Naive thymus-derived CD4-positive, alpha-beta T cell (primary cell): ENCODE data around the gene CGRRF1. TPM values are rescaled to one million over a fixed set of nuclear protein-coding genes. Genes with fewer than 3 reads are reported as not detected.

Source experiments
- ATAC-seq: fragments of 150-1000 bp; cut with Tn5 transposase; 2 replicates; pipeline ENCODE4 v1.10.0; 2021; ENCODE audit warnings: mild to moderate bottlenecking, moderate library complexity
- CTCF ChIA-PET: fragments of 350-600 bp; sonication (Branson Sonifier 250); formaldehyde crosslinking; loops from one replicate; lab custom pipeline; 2021; ENCODE audit warnings: antibody characterized with exemption; lab: Charles Lee
- POLR2A ChIA-PET: fragments of 350-600 bp; sonication (Branson Sonifier 250); formaldehyde crosslinking; loops from one replicate; lab custom pipeline; 2021; ENCODE audit warnings: antibody characterized with exemption, inconsistent platforms; lab: Charles Lee
- DNase-seq, 9 donors: peaks; one replicate each; pipeline versions ENCODE4 v3.0.0 to v3.0.0-alpha.2; 2020 to 2022; ENCODE audit warnings: mixed read lengths in 1 of 9
- H3K27ac ChIP-seq: one replicate; pipeline ENCODE4 v1.7.0; 2013; ENCODE audit warnings: mild to moderate bottlenecking, low read depth, low read length, moderate library complexity
- H3K27me3 ChIP-seq, 2 donors: one replicate each; pipeline ENCODE4 v1.7.0; 2013; ENCODE audit warnings: low read length in 2 of 2, mild to moderate bottlenecking in 2 of 2, moderate library complexity in 2 of 2; ENCODE audit not compliant: control insufficient read depth in 2 of 2, insufficient read depth in 2 of 2
- H3K36me3 ChIP-seq, 3 experiments: 1 replicate in 2 of 3; 2 replicates in 1 of 3; pipeline ENCODE4 v1.7.0; 2013; ENCODE audit warnings: low read length in 3 of 3, mild to moderate bottlenecking in 3 of 3, moderate library complexity in 1 of 3; ENCODE audit not compliant: insufficient read depth in 3 of 3, control insufficient read depth in 2 of 3
- H3K4me1 ChIP-seq, 2 donors: one replicate each; pipeline ENCODE4 v1.7.0; 2013; ENCODE audit warnings: low read length in 2 of 2, mild to moderate bottlenecking in 2 of 2, moderate library complexity in 1 of 2; ENCODE audit not compliant: control insufficient read depth in 2 of 2, insufficient read depth in 2 of 2
- H3K4me3 ChIP-seq: 2 replicates; pipeline ENCODE4 v1.7.0; 2013; ENCODE audit warnings: mild to moderate bottlenecking, low read length
- H3K9me3 ChIP-seq, 3 experiments: 1 replicate in 2 of 3; 2 replicates in 1 of 3; pipeline ENCODE4 v1.7.0; 2013; ENCODE audit warnings: low read length in 3 of 3; ENCODE audit not compliant: control insufficient read depth in 2 of 3
- H3K27ac Mint-ChIP-seq, 9 donors: one replicate each; pipeline ENCODE4 v1.8.0; 2020 to 2022; ENCODE audit warnings: mixed read lengths in 9 of 9, mild to moderate bottlenecking in 8 of 9, moderate library complexity in 5 of 9, inconsistent platforms in 2 of 9
- H3K27me3 Mint-ChIP-seq, 5 donors: one replicate each; pipeline ENCODE4 v1.8.0; 2021 to 2022; ENCODE audit warnings: mixed read lengths in 5 of 5, mild to moderate bottlenecking in 1 of 5
- H3K36me3 Mint-ChIP-seq, 5 donors: one replicate each; pipeline ENCODE4 v1.8.0; 2020 to 2022; ENCODE audit warnings: mixed read lengths in 5 of 5, mild to moderate bottlenecking in 3 of 5, inconsistent platforms in 1 of 5
- H3K4me1 Mint-ChIP-seq, 7 donors: one replicate each; pipeline ENCODE4 v1.8.0; 2020 to 2022; ENCODE audit warnings: mixed read lengths in 7 of 7, mild to moderate bottlenecking in 3 of 7, inconsistent platforms in 1 of 7
- H3K4me3 Mint-ChIP-seq, 10 donors: one replicate each; pipeline ENCODE4 v1.8.0; 2020 to 2022; ENCODE audit warnings: mild to moderate bottlenecking in 10 of 10, mixed read lengths in 10 of 10, moderate library complexity in 6 of 10, inconsistent platforms in 2 of 10
- H3K9me3 Mint-ChIP-seq, 11 donors: one replicate each; pipeline ENCODE4 v1.8.0; 2020 to 2022; ENCODE audit warnings: mixed read lengths in 11 of 11, mild to moderate bottlenecking in 4 of 11, inconsistent platforms in 1 of 11, moderate library complexity in 1 of 11
- intact Hi-C, 2 donors: fragments of 100-400 bp; cut with micrococcal nuclease; formaldehyde crosslinking; loops; one replicate each; pipeline ENCODE4 v1.15.1; 2023
- polyA plus RNA-seq, 2 donors: library from polyadenylated mRNA; unstranded; fragments of 300-500 nt; fragmentation: Illumina TruSeq; gene quantifications; one replicate each; pipeline ENCODE4 v1.2.3, GENCODE V29; 2021
- total RNA-seq, 6 experiments: library from RNA in 5 of 6; stranded (reverse) in 5 of 6; gene quantifications; 1 replicate in 5 of 6; 2 replicates in 1 of 6; pipeline ENCODE4 v1.2.3 and lab custom pipeline; 2021 to 2026

Gene CGRRF1
- total and polyA plus RNA-seq, 7 experiments from 2014 or later: 11.2 to 24.1 (median 17.9) TPM

GRCh38 chr14:54481695-54482094 lies 28.0 kb upstream of the CGRRF1 start:
- Histone ChIP-seq H3K27ac (no peak overlapping the region), H3K36me3 (peaks cover 0 to 33% (median 9%) of the 10 kb centered on the region in 3 experiments), H3K4me1 (peaks cover 0 to 3% of the 10 kb centered on the region in 2 donors), H3K27me3 (no peaks in the 10 kb centered on the region), H3K9me3 (no peaks in the 10 kb centered on the region), H3K4me3 (no peak overlapping the region)
- H3K27ac Mint-ChIP-seq: no peak overlapping the region
- no peak overlapping the region for H3K4me3 Mint-ChIP-seq
- H3K27me3 Mint-ChIP-seq: no peaks in the 10 kb centered on the region
- ChIA-PET CTCF (interaction anchor here (0.6 kb wide), 1 partner anchor 252 kb away, joined by 4 read pairs; no protein-coding TSS in a partner anchor), POLR2A (no interaction called here)
- DNase-seq: no peak
- H3K9me3 Mint-ChIP-seq: no peaks in the 10 kb centered on the region
- peaks cover 8 to 25% (median 14%) of the 10 kb centered on the region in 5 donors for H3K36me3 Mint-ChIP-seq
- intact Hi-C loops: loop anchor here in 1 of 2 donors (10.0 kb wide), 1 partner anchor 423 kb away; the partner anchor contains the start of gene GCH1
- no peak for ATAC-seq
- peaks cover 32 to 44% (median 36%) of the 10 kb centered on the region in 7 donors for H3K4me1 Mint-ChIP-seq

- Mint-ChIP-seq H3K4me3 (no peak overlapping the region), H3K27ac (peak overlapping the region in 5 of 9 donors; percentile 15 to 87 (median 44)), H3K9me3 (no peaks in the 10 kb centered on the region), H3K36me3 (peaks cover 8 to 27% (median 8%) of the 10 kb centered on the region in 5 donors), H3K4me1 (peaks cover 45 to 59% (median 52%) of the 10 kb centered on the region in 7 donors), H3K27me3 (no peaks in the 10 kb centered on the region)
- CTCF ChIA-PET: interaction anchor here (0.7 kb wide), 1 partner anchor 41 kb away, joined by 3 read pairs; no protein-coding TSS in a partner anchor
- Histone ChIP-seq H3K4me3 (no peak overlapping the region), H3K27ac (no peak overlapping the region), H3K27me3 (no peaks in the 10 kb centered on the region), H3K9me3 (no peaks in the 10 kb centered on the region), H3K4me1 (peaks cover 8 to 11% of the 10 kb centered on the region in 2 donors), H3K36me3 (peaks cover 0 to 24% (median 9%) of the 10 kb centered on the region in 3 experiments)
- POLR2A ChIA-PET: interaction anchor here (0.7 to 1.0 kb wide), 2 partner anchors 9 to 85 kb away, joined by 3 to 4 read pairs; no protein-coding TSS in a partner anchor
- ATAC-seq (no peak), DNase-seq (no peak)
- intact Hi-C loops: loop anchor here in 1 of 2 donors (10.0 kb wide), 1 partner anchor 422 kb away; the partner anchor contains the start of gene GCH1
Measured at GRCh38 chr14:54483073-54483745, 26.5 kb upstream of the CGRRF1 start.

GRCh38 chr14:54483846-54484245 lies 25.9 kb upstream of the CGRRF1 start:
- Histone ChIP-seq H3K9me3 (no peaks in the 10 kb centered on the region), H3K4me1 (peaks cover 9 to 13% of the 10 kb centered on the region in 2 donors), H3K36me3 (peaks cover 0 to 22% (median 9%) of the 10 kb centered on the region in 3 experiments), H3K4me3 (no peak overlapping the region), H3K27me3 (no peaks in the 10 kb centered on the region), H3K27ac (no peak overlapping the region)
- POLR2A ChIA-PET: no interaction called here
- H3K27ac Mint-ChIP-seq: peak overlapping the region in 4 of 9 donors; percentile 13 to 44 (median 26)
- DNase-seq (no peak), ATAC-seq (no peak)
- CTCF ChIA-PET: interaction anchor here (0.7 kb wide), 1 partner anchor 42 kb away, joined by 3 read pairs; no protein-coding TSS in a partner anchor
- peaks cover 0 to under 1% (median 0%) of the 10 kb centered on the region in 11 donors for H3K9me3 Mint-ChIP-seq
- H3K4me1 Mint-ChIP-seq: peaks cover 45 to 63% (median 52%) of the 10 kb centered on the region in 7 donors
- H3K36me3 Mint-ChIP-seq: peaks cover 8 to 21% (median 8%) of the 10 kb centered on the region in 5 donors
- peaks cover 0 to under 1% (median 0%) of the 10 kb centered on the region in 5 donors for H3K27me3 Mint-ChIP-seq
- intact Hi-C loops: loop anchor here in 1 of 2 donors (10.0 kb wide), 1 partner anchor 421 kb away; the partner anchor contains the start of gene GCH1
- H3K4me3 Mint-ChIP-seq: peak overlapping the region in 1 of 10 donors; percentile 80

GRCh38 chr14:54486685-54487084 lies 23.0 kb upstream of the CGRRF1 start:
- no peaks in the 10 kb centered on the region for H3K9me3 ChIP-seq
- intact Hi-C loops: loop anchor here (5.0 to 10.0 kb wide), 2 partner anchors 286 to 418 kb away; partner anchors contain the start of gene GCH1 (in 1 of the 2)
- no peaks in the 10 kb centered on the region for H3K27me3 ChIP-seq
- peaks cover 0 to 3% (median 0%) of the 10 kb centered on the region in 5 donors for H3K27me3 Mint-ChIP-seq
- H3K27ac ChIP-seq: no peak overlapping the region
- peak overlapping the region; percentile 71 to 96 (median 90) for H3K4me3 Mint-ChIP-seq
- CTCF ChIA-PET: interaction anchor here (0.6 kb wide), 1 partner anchor 20 kb away, joined by 3 read pairs; no protein-coding TSS in a partner anchor
- DNase-seq (no peak), ATAC-seq (no peak)
- peak overlapping the region in 8 of 9 donors; percentile 28 to 92 (median 75) for H3K27ac Mint-ChIP-seq
- H3K36me3 ChIP-seq: peaks cover 0 to 14% (median 8%) of the 10 kb centered on the region in 3 experiments
- no peak overlapping the region for H3K4me3 ChIP-seq
- POLR2A ChIA-PET: interaction anchor here (0.7 to 3.8 kb wide), 3 partner anchors 23 to 414 kb away, joined by 3 to 29 read pairs (median 4); partner anchors contain the start of gene CGRRF1
- peaks cover 17 to 21% of the 10 kb centered on the region in 2 donors for H3K4me1 ChIP-seq
- H3K9me3 Mint-ChIP-seq: peaks cover 0 to 7% (median 0%) of the 10 kb centered on the region in 11 donors
- H3K36me3 Mint-ChIP-seq: peaks cover 8 to 19% (median 9%) of the 10 kb centered on the region in 5 donors
- peaks cover 53 to 84% (median 71%) of the 10 kb centered on the region in 7 donors for H3K4me1 Mint-ChIP-seq

GRCh38 chr14:54487771-54488170 lies 21.9 kb upstream of the CGRRF1 start:
- peak overlapping the region; percentile 65 for H3K4me3 ChIP-seq
- Mint-ChIP-seq H3K4me3 (peak overlapping the region; percentile 80 to 96 (median 91)), H3K27ac (peak overlapping the region; percentile 77 to 97 (median 91)), H3K27me3 (peaks cover 0 to 3% (median 0%) of the 10 kb centered on the region in 5 donors), H3K36me3 (peaks cover 3 to 17% (median 6%) of the 10 kb centered on the region in 5 donors), H3K4me1 (peaks cover 49 to 79% (median 69%) of the 10 kb centered on the region in 7 donors), H3K9me3 (peaks cover 0 to 7% (median 0%) of the 10 kb centered on the region in 11 donors)
- no peak for DNase-seq
- ChIA-PET POLR2A (interaction anchor here (0.7 to 3.8 kb wide), 3 partner anchors 22 to 80 kb away, joined by 3 to 29 read pairs (median 4); partner anchors contain the start of gene CGRRF1), CTCF (interaction anchor here (0.6 to 1.0 kb wide), 3 partner anchors 38 to 289 kb away, joined by 3 to 4 read pairs (median 3); no protein-coding TSS in a partner anchor)
- no peak for ATAC-seq
- no peaks in the 10 kb centered on the region for H3K9me3 ChIP-seq
- peaks cover 0 to 14% (median 0%) of the 10 kb centered on the region in 3 experiments for H3K36me3 ChIP-seq
- H3K27ac ChIP-seq: peak overlapping the region; percentile 86
- H3K27me3 ChIP-seq: no peaks in the 10 kb centered on the region
- intact Hi-C loops: loop anchor here (1.0 to 10.0 kb wide), 7 partner anchors 22 to 1335 kb away; partner anchors contain the start of genes CGRRF1 (in 2 of the 2), DDHD1 (in 1 of the 2), GCH1 (in 1 of the 2) and SAMD4A (in 1 of the 2)
- peaks cover 17 to 21% of the 10 kb centered on the region in 2 donors for H3K4me1 ChIP-seq
